A549 treated with dexamethasone at 1 μM for 4 hours (cell line): ENCODE measurements around the gene SPATA25. TPM values are rescaled to one million over a fixed set of nuclear protein-coding genes. Genes with fewer than 3 reads are reported as not detected.

ENCODE experiments used
- total RNA-seq: library from RNA; stranded (reverse); fragments of 200-300 nt; extraction: Qiagen RNA extraction; gene quantifications from 5 replicates; pipeline ENCODE4 v1.2.3, GENCODE V29; 2022

The SPATA25 gene, protein sequence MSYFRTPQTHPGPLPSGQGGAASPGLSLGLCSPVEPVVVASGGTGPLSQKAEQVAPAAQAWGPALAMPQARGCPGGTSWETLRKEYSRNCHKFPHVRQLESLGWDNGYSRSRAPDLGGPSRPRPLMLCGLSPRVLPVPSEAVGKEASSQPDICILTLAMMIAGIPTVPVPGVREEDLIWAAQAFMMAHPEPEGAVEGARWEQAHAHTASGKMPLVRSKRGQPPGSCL
- total RNA-seq: 0.34 to 0.57 TPM (median 0.49 TPM) in 4 of 5 replicates, not detected in the other

DNA sequence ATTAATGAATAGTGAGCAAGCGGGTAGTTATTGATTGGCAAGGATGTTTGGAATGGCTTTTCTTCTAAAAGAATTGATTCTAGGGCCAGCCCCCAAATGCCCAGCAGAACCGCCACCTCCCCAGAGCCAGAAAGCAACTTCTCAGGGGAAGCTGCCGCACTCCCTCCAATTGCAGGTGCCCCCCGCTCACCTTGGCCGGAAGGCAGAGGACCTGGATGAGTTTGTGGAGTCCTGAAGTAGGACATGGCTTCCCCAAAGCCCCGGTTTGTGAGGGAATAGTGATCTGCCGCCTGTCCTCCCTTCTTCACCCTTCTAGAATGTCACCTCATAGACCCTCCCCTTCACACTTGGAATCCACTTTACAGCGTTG is at the start of gene SPATA25:
Gene SPATA25 (minus strand): TSS at position 277 of the 370 bp plus-strand sequence. CDS start 32 bp downstream, at position 245.

DNA sequence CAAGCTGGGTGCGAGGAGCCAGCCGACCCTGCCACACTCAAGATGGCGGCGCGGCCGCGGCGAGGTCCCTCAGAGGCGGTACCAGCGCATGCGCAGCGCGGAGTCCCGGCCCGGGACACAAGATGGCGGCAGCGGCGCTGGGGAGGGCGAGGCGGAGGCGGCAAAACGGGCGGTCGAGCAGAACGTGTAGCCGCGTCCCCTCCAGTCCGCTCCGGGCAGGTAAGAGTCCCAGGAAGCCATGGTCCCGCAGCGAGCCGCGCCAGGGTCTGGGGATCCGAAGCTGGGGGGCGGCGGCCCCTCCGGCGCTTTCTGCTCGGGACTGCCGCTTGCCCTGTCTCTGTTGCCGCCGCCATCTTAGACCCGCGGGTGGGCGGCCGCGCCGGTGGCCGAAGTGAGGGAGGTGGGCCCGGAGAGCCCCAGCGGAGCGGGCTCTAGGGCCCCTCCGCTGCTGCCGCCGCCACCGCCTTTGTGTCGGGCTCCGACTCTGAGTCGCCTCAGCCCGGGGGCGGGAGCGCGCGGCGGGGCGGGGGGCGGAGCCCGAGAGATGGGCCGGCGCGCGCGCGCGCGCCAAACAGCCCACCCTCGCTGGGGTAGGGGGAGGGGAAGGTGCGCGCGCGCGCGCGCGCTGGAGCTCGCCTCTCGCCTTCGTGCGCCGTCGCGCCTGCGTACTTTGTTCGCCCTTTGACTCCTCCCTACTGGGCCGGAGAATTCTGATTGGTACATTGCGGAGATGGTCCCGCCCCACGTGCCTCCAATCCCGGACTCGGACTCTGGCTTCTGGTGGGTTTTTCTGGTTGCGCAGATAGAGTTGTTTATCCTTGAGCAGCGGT is 47.4 kb upstream of the SPATA25 start, which contains the start of gene PCIF1:
Gene PCIF1 (plus strand): TSS at position 98 of the 830 bp plus-strand sequence. CDS start 4,317 bp downstream, outside the sequence.

GRCh38 chr20:45911486-45912343 is 24.3 kb upstream of the SPATA25 start, which contains the start of gene PLTP:
Gene PLTP, minus strand, starts transcription at chr20:45912155. Its CDS starts 703 bp downstream, at chr20:45911452.

DNA sequence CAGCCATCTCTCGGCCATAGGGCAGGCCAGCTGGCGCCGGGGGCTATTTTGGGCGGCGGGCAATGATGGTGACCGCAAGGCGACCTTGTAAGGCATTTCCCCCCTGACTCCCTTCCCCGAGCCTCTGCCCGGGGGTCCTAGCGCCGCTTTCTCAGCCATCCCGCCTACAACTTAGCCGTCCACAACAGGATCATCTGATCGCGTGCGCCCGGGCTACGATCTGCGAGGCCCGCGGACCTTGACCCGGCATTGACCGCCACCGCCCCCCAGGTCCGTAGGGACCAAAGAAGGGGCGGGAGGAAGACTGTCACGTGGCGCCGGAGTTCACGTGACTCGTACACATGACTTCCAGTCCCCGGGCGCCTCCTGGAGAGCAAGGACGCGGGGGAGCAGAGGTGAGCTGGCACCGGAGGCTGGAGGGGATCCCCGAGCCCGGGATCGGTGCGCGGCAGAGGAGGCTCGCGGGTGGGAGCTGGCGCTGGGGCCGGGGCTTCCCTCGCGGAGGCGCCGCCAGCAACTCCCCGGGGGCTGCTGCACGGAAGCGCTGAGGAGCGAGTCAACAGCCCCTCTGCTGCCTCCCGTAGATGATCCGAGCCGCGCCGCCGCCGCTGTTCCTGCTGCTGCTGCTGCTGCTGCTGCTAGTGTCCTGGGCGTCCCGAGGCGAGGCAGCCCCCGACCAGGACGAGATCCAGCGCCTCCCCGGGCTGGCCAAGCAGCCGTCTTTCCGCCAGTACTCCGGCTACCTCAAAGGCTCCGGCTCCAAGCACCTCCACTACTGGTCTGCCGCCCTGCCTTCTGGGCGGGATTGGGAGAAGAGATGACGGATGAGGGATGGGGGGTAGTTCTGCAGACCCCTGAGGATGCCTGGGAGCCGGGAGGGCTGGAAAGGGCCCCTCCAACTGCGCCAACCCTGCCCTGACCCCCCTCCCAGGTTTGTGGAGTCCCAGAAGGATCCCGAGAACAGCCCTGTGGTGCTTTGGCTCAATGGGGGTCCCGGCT is 3.9 kb upstream of the SPATA25 start, which contains the start of the genes CTSA and NEURL2:
Gene CTSA (plus strand): TSS at position 351 of the 999 bp plus-strand sequence. CDS start 234 bp downstream, at position 585.
Gene NEURL2 (minus strand): TSS at position 224 of the 999 bp plus-strand sequence. CDS start 217 bp downstream, at position 7.

GRCh38 chr20:45880988-45881788 is 6.2 kb downstream of the SPATA25 start, which contains the start of gene ZSWIM1:
Gene ZSWIM1, plus strand, starts transcription at chr20:45881227. Its CDS starts 1,366 bp downstream, at chr20:45882593.

GRCh38 chr20:45857114-45857881 is 30.1 kb downstream of the SPATA25 start, which contains the start of the genes ACOT8 and ZSWIM3:
Gene ACOT8, minus strand, starts transcription at chr20:45857392. Its CDS starts 77 bp downstream, at chr20:45857315.
Gene ZSWIM3, plus strand, starts transcription at chr20:45857614. Its CDS starts 212 bp downstream, at chr20:45857826.

Other genes starting within 250 kb of the SPATA25 start
- gene WFDC11, start 217.4 kb downstream of the SPATA25 start, total RNA-seq: not detected in 5 replicates
- not detected in 5 replicates for gene WFDC13, start 185.6 kb downstream of the SPATA25 start, total RNA-seq
- gene WFDC10B, start 182.6 kb downstream of the SPATA25 start, total RNA-seq: not detected in 5 replicates
- not detected in 5 replicates for gene SPINT4, start 165.3 kb downstream of the SPATA25 start, total RNA-seq
- gene WFDC3, start 95.7 kb downstream of the SPATA25 start, total RNA-seq: 0.29 to 0.48 TPM in 2 of 5 replicates, not detected in the others
- 31.5 to 36.3 TPM (median 35.0 TPM) in 5 replicates for gene DNTTIP1, start 95.7 kb downstream of the SPATA25 start, total RNA-seq
- gene UBE2C, start 75.0 kb downstream of the SPATA25 start, total RNA-seq: 220 to 247 TPM (median 230 TPM) in 5 replicates
- gene TNNC2, start 60.3 kb downstream of the SPATA25 start, total RNA-seq: 0.12 to 0.29 TPM in 2 of 5 replicates, not detected in the others
- gene SNX21, start 53.8 kb downstream of the SPATA25 start, total RNA-seq: 7.7 to 11.6 TPM (median 9.4 TPM) in 5 replicates
- gene ACOT8, start 30.2 kb downstream of the SPATA25 start, total RNA-seq: 16.6 to 18.0 TPM (median 16.9 TPM) in 5 replicates
- 1.4 to 1.9 TPM (median 1.6 TPM) in 5 replicates for gene ZSWIM3, start 30.0 kb downstream of the SPATA25 start, total RNA-seq
- gene ZSWIM1, start 6.4 kb downstream of the SPATA25 start, total RNA-seq: 5.1 to 7.0 TPM (median 6.9 TPM) in 5 replicates
- gene NEURL2, start 3.6 kb upstream of the SPATA25 start, total RNA-seq: 0.64 to 1.2 TPM (median 0.97 TPM) in 5 replicates
- 87.0 to 127 TPM (median 115 TPM) in 5 replicates for gene CTSA, start 3.7 kb upstream of the SPATA25 start, total RNA-seq
- 1.6 to 1.8 TPM (median 1.6 TPM) in 5 replicates for gene PLTP, start 24.5 kb upstream of the SPATA25 start, total RNA-seq
- 24.6 to 32.6 TPM (median 31.8 TPM) in 5 replicates for gene PCIF1, start 47.1 kb upstream of the SPATA25 start, total RNA-seq
- 5.9 to 9.5 TPM (median 9.1 TPM) in 5 replicates for gene ZNF335, start 84.6 kb upstream of the SPATA25 start, total RNA-seq
- gene MMP9, start 121.3 kb upstream of the SPATA25 start, total RNA-seq: 0.21 to 0.66 TPM (median 0.38 TPM) in 5 replicates
- gene SLC12A5, start 141.6 kb upstream of the SPATA25 start, total RNA-seq: 13.5 to 16.4 TPM (median 13.9 TPM) in 5 replicates
- 17.6 to 27.3 TPM (median 22.9 TPM) in 5 replicates for gene NCOA5, start 202.3 kb upstream of the SPATA25 start, total RNA-seq
- gene CD40, start 230.7 kb upstream of the SPATA25 start, total RNA-seq: 3.5 to 3.8 TPM (median 3.6 TPM) in 5 replicates